Measurements from ENCODE around the gene SPANXN1.
"Not testable (repeated sequence)": the region's sequence is repeated elsewhere in the genome, so short reads cannot be mapped to it uniquely, and the experiment has no call there.

Gene SPANXN1, protein sequence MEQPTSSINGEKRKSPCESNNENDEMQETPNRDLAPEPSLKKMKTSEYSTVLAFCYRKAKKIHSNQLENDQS

DNA sequence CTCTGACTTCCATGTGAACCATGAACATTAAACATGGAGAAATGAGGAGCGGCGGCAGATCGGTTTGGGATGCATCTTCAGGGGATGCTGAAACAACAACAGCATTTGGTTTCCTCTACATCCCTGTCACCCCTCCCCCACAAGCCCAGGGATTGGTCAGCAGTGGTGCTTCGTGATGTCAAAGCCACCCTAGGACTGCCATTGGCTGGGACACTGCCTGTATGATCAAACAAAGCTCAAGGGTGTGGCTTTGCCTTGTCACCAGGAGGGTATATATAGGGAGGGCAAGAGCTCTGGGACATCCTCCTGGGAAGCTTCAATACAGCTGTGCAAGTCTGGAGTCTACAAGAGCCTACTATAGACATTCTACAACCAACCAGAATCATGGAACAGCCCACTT lies at the start of gene SPANXN1:
Gene SPANXN1, plus strand, starts transcription at position 301 of the 400 bp plus-strand sequence. Its CDS starts 84 bp downstream, at position 385.
- H3K4me3 ChIP-seq (ENCODE audit: low read depth, low read length); DNase-seq (ENCODE audit: low read depth): not testable (repeated sequence)

DNA sequence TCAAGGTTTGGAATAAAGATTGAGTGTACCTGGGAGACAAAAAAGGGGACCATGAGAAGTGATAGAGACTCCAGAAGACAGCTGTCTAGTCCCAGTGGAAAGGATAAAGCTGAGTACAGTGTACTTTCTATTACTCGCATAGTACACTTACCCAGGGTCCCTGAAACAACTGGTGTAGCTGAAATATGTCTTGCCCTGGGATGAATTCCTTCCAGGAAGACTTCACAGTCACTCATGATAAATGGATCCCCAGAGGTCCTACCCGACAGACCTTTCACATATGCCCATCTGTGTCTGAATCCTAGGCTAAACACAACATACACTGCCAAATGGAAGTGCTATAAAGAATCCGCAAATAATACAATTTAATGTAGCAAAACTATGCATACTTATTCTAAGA lies 48.2 kb upstream of the SPANXN1 start:
- DNase-seq (ENCODE audit: low read depth): no peak
- TF ChIP-seq, protein P1, sequence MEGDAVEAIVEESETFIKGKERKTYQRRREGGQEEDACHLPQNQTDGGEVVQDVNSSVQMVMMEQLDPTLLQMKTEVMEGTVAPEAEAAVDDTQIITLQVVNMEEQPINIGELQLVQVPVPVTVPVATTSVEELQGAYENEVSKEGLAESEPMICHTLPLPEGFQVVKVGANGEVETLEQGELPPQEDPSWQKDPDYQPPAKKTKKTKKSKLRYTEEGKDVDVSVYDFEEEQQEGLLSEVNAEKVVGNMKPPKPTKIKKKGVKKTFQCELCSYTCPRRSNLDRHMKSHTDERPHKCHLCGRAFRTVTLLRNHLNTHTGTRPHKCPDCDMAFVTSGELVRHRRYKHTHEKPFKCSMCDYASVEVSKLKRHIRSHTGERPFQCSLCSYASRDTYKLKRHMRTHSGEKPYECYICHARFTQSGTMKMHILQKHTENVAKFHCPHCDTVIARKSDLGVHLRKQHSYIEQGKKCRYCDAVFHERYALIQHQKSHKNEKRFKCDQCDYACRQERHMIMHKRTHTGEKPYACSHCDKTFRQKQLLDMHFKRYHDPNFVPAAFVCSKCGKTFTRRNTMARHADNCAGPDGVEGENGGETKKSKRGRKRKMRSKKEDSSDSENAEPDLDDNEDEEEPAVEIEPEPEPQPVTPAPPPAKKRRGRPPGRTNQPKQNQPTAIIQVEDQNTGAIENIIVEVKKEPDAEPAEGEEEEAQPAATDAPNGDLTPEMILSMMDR (conservative IDR thresholded peaks at IDR 0.05; ENCODE audit: low read depth, low read length): no peak
- H3K4me3 ChIP-seq (ENCODE audit: low read depth, low read length): no peak overlapping the region

DNA sequence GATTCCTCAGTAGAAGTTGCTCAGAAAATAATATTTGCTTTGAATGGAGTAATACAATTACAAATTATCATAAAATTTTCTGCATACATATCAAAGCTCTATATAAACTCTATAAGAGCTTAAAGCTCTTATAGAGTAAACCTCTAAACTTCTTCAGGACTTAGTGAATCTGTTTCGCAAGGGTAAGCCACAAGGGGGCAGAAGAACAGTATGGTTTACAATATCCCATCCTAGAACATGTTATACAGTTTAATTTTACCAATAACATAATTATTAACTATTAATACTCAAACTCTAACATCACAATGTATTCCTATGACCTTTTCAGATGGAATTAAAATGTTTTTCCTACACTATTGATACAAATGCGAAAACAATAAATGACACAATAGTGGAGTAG lies 33.8 kb upstream of the SPANXN1 start:
- no peak overlapping the region for H3K4me3 ChIP-seq (ENCODE audit: low read depth, low read length)
- peak; percentile 0 for DNase-seq (ENCODE audit: low read depth)
- TF ChIP-seq, protein P1 (conservative IDR thresholded peaks at IDR 0.05; ENCODE audit: low read depth, low read length): no peak

DNA sequence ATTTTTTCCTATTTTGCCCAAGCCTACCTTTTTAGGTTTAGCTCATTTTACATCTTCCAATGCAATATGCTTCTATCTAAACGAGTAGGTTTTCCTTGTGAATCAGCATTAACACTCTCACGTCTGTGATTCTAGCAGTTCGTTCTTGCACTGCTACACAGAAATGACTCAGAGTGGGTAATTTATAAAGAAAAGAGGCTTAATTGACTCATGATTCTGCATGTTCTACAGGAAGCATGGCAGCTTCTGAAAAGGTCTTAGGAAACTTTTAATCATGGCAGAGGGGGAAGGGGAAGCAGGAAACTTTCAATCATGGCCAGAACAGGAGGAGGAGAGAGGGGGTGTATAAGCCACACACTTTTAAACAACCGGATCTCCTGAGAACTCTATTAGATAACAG lies 44.9 kb downstream of the SPANXN1 start:
- TF ChIP-seq, protein P1 (conservative IDR thresholded peaks at IDR 0.05; ENCODE audit: low read depth, low read length): no peak
- DNase-seq (ENCODE audit: low read depth): no peak
- H3K4me3 ChIP-seq (ENCODE audit: low read depth, low read length): no peak overlapping the region
